HG03280 (cell line): Measurements from ENCODE around the gene SLC35B3.
"Not testable (repeated sequence)": the region's sequence is repeated elsewhere in the genome, so short reads cannot be mapped to it uniquely, and the experiment has no call there.

ENCODE experiments used
- ATAC-seq: cut with Tn5 transposase; IDR thresholded peaks from one replicate; pipeline ENCODE4 v1.9.1; 2021; ENCODE audit warnings: mild to moderate bottlenecking, moderate library complexity; ENCODE audit not compliant: unreplicated experiment

The SLC35B3 gene

GRCh38 chr6:8415280-8415679, 20.1 kb downstream of the SLC35B3 start:
- no peak for ATAC-seq

GRCh38 chr6:8414844-8415243, 20.5 kb downstream of the SLC35B3 start:
- no peak for ATAC-seq

GRCh38 chr6:8405946-8406345, 29.4 kb downstream of the SLC35B3 start:
- not testable (repeated sequence) for ATAC-seq

- ATAC-seq = no peak
Observed at GRCh38 chr6:8402546-8402945, 32.8 kb downstream of the SLC35B3 start.

DNA sequence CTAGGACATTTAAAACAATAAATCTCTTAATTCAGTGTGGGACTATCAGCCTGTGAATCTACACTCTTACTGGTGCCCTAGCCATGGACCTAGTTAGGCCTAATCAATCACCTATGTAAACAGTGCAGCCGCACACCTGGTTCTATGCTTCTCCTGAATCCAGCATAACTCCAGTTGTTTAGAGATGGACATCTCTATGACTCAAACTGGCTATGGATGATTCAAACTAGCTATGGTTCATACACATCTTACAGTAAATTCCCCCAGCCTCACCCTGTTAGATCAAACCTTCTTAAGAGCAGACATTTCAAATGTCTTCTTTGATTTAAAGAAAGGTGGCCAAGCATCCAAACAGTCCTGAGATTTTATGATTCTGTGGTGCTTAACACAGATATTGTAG, 34.7 kb downstream of the SLC35B3 start:
- ATAC-seq = no peak

DNA sequence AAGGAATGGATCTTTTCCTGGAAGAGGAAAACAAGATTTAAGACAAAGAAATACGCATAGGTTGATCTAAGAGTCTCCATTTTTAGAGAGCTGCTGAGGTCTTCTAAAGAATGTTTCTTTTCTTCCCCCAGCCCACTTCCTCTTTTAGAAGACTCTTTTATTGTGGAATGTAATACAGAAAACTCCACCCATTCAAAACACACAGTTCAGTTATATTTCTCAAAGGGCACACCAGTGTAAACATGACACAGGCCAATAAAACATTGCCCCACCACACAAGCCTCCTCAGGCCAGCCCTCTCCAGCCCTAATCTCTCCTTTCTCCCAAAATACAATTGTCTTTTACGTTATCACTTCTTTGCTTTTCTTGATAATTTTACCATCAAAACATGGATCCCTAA, 42.8 kb downstream of the SLC35B3 start:
- no peak for ATAC-seq

DNA sequence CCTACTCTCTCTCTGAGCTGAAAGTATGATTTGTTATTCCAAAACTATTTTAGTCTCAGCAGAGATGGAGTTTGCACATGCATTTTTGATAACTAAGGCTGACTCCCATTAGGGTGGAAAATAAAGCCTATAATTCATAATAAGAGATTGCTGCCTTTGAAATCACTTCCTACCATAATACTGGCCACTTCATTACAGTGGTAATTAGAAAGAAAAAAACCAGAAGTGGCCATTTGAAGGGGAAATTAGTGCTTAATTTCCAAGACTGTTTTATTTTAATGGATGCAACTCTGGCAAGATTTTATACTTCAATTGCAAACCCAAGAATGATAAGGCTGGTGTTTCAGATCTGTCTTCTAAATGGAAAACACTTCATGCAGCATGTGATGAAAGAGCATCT, 43.4 kb downstream of the SLC35B3 start:
- no peak for ATAC-seq

GRCh38 chr6:8389036-8389818, 46.1 kb downstream of the SLC35B3 start:
- ATAC-seq = no peak

DNA sequence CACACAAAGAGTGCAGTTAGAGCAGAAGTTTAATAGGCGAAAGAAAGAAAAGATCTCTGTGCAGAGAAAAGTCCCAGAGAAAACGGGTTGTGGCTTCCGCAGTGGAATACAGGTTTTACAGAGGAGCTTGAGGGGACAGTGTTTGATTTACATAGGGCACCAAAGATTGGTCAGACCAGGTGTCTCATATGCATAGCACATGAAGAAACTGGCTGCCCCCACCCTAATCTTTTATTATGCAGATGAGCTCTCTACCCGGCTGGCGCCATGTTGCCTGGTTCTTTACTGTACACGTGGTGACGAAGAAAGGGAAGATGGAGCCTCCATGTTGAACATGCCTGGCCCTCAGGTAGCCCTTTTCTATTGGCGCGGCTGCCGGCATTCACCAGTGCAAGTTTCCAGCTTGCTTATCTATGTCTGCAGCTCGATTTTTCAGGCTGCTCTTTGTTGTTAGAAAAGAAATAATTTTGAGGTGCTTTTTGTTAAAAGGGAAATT, 47.4 kb downstream of the SLC35B3 start:
- no peak for ATAC-seq

GRCh38 chr6:8383584-8383983, 51.8 kb downstream of the SLC35B3 start:
- no peak for ATAC-seq

DNA sequence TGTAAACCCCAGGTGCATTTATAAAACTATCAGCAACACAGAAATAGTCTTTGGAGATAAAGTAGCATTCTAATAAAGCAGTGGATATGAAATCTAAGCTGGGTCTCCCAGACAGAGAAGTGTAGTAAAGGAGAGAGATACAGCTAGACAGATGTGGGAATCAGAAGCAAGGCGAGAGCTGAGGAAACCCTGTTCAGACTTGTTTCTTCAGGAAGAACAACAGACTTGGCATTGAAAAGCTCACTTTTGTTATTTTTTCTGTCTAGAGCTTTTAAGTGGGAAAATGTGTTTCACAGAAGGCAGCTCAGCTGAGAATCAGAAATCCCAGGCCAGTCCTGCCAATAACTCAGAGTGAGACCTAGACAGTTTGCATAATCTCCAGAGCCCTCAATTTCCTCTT, 52.9 kb downstream of the SLC35B3 start:
- no peak for ATAC-seq

- no peak for ATAC-seq
Observed at GRCh38 chr6:8375916-8376315, 59.4 kb downstream of the SLC35B3 start.
